ENCODE data around the gene CCDC60.

DNA sequence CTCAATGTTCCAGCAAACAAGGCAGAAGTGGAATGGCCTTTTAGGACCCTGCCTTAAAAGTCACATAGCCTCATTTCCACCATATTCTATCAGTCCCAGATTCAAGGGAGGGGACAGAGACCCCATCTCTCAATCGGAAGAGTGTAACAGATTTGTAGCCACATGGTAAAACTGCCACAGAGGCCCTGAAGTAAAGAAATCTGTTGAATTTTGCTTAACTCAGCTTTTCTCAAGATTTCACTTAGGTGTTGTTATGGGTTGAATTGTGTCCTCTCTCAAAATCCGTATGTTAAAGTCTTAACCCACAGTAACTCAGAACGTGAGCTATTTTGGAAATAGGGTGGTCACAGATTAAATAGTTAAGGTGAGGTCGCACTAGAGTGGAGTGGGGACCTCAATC, 22.7 kb upstream of the CCDC60 start:
- no peak for TF ChIP-seq POLR2AphosphoS5 (IDR thresholded peaks at IDR 0.05; ENCODE audit: low read depth, low read length)
- TF ChIP-seq, protein P1, sequence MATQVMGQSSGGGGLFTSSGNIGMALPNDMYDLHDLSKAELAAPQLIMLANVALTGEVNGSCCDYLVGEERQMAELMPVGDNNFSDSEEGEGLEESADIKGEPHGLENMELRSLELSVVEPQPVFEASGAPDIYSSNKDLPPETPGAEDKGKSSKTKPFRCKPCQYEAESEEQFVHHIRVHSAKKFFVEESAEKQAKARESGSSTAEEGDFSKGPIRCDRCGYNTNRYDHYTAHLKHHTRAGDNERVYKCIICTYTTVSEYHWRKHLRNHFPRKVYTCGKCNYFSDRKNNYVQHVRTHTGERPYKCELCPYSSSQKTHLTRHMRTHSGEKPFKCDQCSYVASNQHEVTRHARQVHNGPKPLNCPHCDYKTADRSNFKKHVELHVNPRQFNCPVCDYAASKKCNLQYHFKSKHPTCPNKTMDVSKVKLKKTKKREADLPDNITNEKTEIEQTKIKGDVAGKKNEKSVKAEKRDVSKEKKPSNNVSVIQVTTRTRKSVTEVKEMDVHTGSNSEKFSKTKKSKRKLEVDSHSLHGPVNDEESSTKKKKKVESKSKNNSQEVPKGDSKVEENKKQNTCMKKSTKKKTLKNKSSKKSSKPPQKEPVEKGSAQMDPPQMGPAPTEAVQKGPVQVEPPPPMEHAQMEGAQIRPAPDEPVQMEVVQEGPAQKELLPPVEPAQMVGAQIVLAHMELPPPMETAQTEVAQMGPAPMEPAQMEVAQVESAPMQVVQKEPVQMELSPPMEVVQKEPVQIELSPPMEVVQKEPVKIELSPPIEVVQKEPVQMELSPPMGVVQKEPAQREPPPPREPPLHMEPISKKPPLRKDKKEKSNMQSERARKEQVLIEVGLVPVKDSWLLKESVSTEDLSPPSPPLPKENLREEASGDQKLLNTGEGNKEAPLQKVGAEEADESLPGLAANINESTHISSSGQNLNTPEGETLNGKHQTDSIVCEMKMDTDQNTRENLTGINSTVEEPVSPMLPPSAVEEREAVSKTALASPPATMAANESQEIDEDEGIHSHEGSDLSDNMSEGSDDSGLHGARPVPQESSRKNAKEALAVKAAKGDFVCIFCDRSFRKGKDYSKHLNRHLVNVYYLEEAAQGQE (IDR thresholded peaks at IDR 0.05; ENCODE audit: insufficient read depth in 1 of 2, low read depth in 2 of 2, low read length in 2 of 2) = no peak
- TF ChIP-seq TAF1 (IDR thresholded peaks at IDR 0.05; ENCODE audit: borderline replicate concordance, insufficient read depth, low read length) = no peak
- no peak for TF ChIP-seq SIN3A (IDR thresholded peaks at IDR 0.05; ENCODE audit: borderline replicate concordance, insufficient read depth, low read length)
- no peak for TF ChIP-seq FOXP2 (optimal IDR thresholded peaks at IDR 0.05; ENCODE audit: borderline replicate concordance, extremely low read depth, extremely low read length, insufficient read depth)
